ENCODE data around the gene YPEL2. TPM values are rescaled to one million over a fixed set of nuclear protein-coding genes. Genes with fewer than 3 reads are reported as not detected.

Gene YPEL2
- total RNA-seq, 1 donor from 2014 or later = 2.7 TPM

GRCh38 chr17:59437791-59438281 is 106.4 kb downstream of the YPEL2 start:
- H3K27ac Mint-ChIP-seq (ENCODE audit: unreplicated experiment) = no peak overlapping the region
- H3K4me1 Mint-ChIP-seq = peaks cover 6% of the 10 kb centered on the region
- peaks cover 14% of the 10 kb centered on the region for H3K27me3 Mint-ChIP-seq (ENCODE audit: low read depth)
- H3K9me3 Mint-ChIP-seq = peaks cover under 1% of the 10 kb centered on the region
- no peak for DNase-seq (ENCODE audit: low read depth, low spot score)
- H3K4me3 Mint-ChIP-seq = no peak overlapping the region
- TF ChIP-seq CTCF (conservative IDR thresholded peaks at IDR 0.05) = no peak
- H3K36me3 Mint-ChIP-seq (ENCODE audit: low read depth) = no peaks in the 10 kb centered on the region

GRCh38 chr17:59439262-59439661 is 107.8 kb downstream of the YPEL2 start:
- no peak for DNase-seq (ENCODE audit: low read depth, low spot score)
- Mint-ChIP-seq H3K4me3 (no peak overlapping the region), H3K4me1 (peaks cover 6% of the 10 kb centered on the region), H3K9me3 (no peaks in the 10 kb centered on the region), H3K36me3 (ENCODE audit: low read depth) (no peaks in the 10 kb centered on the region), H3K27ac (ENCODE audit: unreplicated experiment) (no peak overlapping the region), H3K27me3 (ENCODE audit: low read depth) (peaks cover 10% of the 10 kb centered on the region)
- no peak for TF ChIP-seq CTCF (conservative IDR thresholded peaks at IDR 0.05)

- Mint-ChIP-seq H3K4me3 (no peak overlapping the region), H3K36me3 (ENCODE audit: low read depth) (no peaks in the 10 kb centered on the region), H3K9me3 (no peaks in the 10 kb centered on the region), H3K27ac (ENCODE audit: unreplicated experiment) (no peak overlapping the region), H3K27me3 (ENCODE audit: low read depth) (peaks cover 7% of the 10 kb centered on the region), H3K4me1 (peaks cover 6% of the 10 kb centered on the region)
- no peak for TF ChIP-seq CTCF (conservative IDR thresholded peaks at IDR 0.05)
- DNase-seq (ENCODE audit: low read depth, low spot score) = no peak
These were observed 108.3 kb downstream of the YPEL2 start for GRCh38 chr17:59439741-59440211.

- H3K27me3 Mint-ChIP-seq (ENCODE audit: low read depth) = peaks cover 3% of the 10 kb centered on the region
- TF ChIP-seq CTCF (conservative IDR thresholded peaks at IDR 0.05) = peak; percentile 92
- H3K4me3 Mint-ChIP-seq = no peak overlapping the region
- no peaks in the 10 kb centered on the region for H3K36me3 Mint-ChIP-seq (ENCODE audit: low read depth)
- peaks cover 6% of the 10 kb centered on the region for H3K4me1 Mint-ChIP-seq
- no peak overlapping the region for H3K27ac Mint-ChIP-seq (ENCODE audit: unreplicated experiment)
- H3K9me3 Mint-ChIP-seq = no peaks in the 10 kb centered on the region
- peak; percentile 90 for DNase-seq (ENCODE audit: low read depth, low spot score)
These were observed 109.5 kb downstream of the YPEL2 start for GRCh38 chr17:59440757-59441463.

GRCh38 chr17:59441464-59442096 is 110.1 kb downstream of the YPEL2 start:
- Mint-ChIP-seq H3K27ac (ENCODE audit: unreplicated experiment) (no peak overlapping the region), H3K36me3 (ENCODE audit: low read depth) (no peaks in the 10 kb centered on the region), H3K4me1 (peaks cover 6% of the 10 kb centered on the region), H3K4me3 (no peak overlapping the region), H3K27me3 (ENCODE audit: low read depth) (peaks cover 3% of the 10 kb centered on the region), H3K9me3 (no peaks in the 10 kb centered on the region)
- no peak for TF ChIP-seq CTCF (conservative IDR thresholded peaks at IDR 0.05)
- no peak for DNase-seq (ENCODE audit: low read depth, low spot score)
